RPMI7951 (cell line): ENCODE data around the gene SLC12A5. TPM values are rescaled to one million over a fixed set of nuclear protein-coding genes. Genes with fewer than 3 reads are reported as not detected.
"Not testable (repeated sequence)": the region's sequence is repeated elsewhere in the genome, so short reads cannot be mapped to it uniquely, and the experiment has no call there.

Experiments
- DNase-seq: peaks from one replicate; pipeline ENCODE4 v3.0.0-alpha.2; 2012; ENCODE audit warnings: low read depth
- total RNA-seq: library from RNA; depleted of rRNA; stranded (reverse); fragments of >200 nt; shearing (Covaris generic); gene quantifications from 2 replicates; pipeline ENCODE4 v1.2.3, GENCODE V29; 2014; rRNA removed

Gene SLC12A5
- total RNA-seq = 0.96 TPM in 1 of 2 replicates, not detected in the other

DNA sequence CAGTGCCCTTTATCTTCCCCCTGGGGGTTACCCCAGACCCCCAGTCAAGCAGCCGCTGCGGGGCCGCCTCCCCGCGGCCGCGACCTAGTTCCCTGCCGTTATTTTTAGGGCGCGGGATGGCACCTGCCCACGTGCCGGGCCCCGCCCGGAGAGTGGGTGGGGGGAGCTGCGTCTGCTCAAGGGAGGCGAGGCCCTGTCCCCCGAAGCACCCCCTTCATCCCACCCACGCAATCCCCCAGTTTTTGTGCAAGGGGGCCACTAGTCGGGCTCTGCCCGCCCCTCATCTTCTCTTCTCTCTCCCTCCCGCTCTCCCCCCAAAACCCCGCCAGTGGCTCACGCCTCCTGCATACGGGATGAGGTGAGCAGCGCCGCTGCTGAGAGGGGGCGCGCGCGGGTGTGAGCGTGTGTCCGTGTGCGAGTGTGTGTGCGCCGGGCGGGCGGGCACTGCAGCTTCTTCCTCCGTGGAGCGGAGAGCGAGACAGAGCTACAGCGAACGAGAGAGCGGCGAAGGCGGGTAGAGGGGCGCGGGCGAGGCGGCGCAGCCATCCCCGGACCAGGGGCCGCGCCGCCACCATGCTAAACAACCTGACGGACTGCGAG, at the start of gene SLC12A5:
SLC12A5 (plus strand) TSS at position 444 of the 600 bp plus-strand sequence; CDS start at position 574, 130 bp downstream.
- DNase-seq = no peak

DNA sequence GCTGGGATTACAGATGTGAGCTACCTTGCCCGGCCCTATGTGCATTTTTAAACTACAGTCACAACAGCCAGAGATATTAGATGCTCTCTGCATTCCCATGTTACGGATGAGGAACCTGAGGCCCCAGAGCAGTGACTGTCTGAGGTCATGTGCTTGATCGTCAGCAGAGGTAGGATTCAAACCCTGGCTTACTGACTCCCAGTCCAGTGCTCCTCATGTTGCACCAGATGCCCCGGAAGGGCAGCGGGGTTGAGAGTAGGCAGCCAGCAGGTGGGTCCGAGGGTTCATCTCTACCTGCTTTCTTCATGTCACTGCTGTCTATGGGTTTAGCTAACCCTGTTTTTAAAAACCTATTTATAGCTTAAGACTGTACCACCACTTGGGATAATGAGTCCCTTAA, 47.8 kb upstream of the SLC12A5 start:
- DNase-seq = no peak

DNA sequence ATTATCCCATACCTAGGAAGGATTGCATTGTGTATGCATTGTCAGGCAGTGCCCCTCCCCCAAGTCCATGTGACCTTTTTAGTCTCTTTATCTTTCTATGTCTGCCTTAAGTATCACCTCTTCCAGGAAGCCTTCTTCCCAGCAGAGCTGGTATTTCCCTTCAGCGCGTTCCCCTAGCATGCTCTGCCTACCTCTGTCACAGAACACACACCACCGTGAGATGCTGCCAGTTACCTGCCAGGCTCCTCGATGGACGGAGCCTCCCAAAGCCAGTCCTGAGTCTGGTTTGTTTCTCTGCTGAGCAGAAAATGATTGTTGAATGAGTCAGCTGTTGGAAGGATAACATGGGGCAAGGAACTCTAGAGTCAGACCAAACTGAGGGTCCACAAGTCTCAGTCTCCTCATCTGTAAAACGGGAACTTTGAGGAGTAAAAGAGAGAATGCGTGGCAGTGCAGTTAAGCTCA, 45.7 kb upstream of the SLC12A5 start:
- no peak for DNase-seq

DNA sequence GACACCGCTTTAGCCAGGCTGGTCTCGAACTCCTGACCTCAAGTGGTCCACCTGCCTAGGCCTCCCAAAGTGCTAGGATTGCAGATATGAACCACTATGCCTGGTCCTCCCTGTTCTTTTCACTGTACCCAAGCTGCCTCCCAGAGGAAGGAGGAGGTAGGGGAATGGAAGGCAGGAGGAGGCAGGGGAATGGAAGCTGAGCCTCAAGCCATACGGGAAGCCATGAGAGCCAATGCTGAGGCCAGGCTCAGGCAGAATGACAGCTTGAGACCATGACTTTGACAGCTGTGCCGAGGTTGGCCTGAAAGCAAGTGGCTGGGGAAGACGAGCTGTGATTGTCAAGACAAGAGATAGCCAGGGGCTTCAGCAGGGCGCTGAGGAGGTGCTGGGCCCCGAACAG, 43.4 kb upstream of the SLC12A5 start:
- DNase-seq = peak; percentile 56

DNA sequence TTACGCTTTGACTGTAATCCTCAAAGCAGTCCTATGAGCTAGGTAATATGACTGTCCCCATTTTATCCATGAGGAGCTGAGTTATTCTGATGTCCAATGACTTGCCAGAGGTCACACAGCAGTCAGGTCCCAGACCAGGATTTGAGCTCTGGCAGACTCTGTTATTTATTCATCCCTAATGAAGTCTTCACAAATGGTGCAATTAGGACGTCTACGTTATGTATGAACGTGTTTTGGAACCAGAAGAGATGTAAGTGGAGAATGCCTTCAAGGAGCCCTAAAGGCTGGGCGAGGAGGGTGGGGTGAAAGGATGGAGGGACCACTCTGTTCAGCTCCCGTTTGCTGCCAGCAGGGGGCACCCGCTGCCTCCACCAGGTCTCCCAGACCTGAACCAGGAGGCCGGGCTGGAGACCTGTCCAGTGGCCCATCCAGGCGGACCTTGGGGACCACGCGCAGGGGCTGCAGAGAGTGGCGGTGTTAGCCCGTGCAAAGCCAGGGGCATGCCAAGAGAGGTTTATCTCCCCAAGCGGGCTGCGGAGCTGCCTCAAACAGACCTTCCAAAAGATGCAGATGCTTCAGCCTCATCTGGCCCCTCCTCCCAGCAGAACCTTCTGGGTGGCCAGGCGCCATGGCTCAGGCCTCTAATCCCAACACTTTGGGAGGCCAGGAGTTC, 41.8 kb upstream of the SLC12A5 start:
- DNase-seq = peak; percentile 67

DNA sequence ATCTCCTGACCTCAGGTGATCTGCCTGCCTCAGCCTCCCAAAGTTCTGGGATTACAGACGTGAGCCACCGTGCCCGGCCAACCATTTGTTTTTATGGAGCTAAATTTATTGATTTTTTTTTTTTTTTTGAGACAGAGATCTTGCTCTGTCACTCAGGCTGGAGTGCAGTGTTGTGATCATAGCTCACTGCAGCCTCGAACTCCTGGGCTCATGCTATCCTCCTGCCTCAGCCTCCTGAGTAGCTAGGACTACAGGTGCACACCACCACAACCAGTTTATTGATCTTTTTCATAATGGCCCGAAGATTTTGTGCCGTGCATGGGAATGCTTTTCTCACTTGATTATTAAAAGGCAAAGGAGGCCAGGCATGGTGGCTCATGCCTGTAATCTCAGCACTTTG, 40.2 kb upstream of the SLC12A5 start:
- DNase-seq = not testable (repeated sequence)

DNA sequence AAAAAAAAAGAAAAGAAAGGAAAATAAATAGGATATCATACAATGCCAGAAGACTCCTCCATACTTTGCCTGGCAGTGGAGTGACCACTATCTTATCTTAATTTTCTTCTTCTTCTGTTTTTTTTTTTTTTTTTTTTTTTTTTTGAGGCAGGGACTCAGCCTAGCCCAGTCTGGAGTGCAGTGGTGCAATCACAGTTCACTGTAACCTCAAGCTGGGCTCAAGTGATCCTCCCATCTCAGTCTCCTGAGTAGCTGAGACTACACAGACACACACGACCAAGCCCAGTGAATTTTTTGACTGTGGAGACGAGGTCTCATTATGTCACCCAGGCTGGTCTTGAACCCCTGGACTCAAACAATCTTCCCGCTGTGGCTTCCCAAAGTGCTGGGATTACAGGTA, 37.4 kb upstream of the SLC12A5 start:
- DNase-seq = no peak

DNA sequence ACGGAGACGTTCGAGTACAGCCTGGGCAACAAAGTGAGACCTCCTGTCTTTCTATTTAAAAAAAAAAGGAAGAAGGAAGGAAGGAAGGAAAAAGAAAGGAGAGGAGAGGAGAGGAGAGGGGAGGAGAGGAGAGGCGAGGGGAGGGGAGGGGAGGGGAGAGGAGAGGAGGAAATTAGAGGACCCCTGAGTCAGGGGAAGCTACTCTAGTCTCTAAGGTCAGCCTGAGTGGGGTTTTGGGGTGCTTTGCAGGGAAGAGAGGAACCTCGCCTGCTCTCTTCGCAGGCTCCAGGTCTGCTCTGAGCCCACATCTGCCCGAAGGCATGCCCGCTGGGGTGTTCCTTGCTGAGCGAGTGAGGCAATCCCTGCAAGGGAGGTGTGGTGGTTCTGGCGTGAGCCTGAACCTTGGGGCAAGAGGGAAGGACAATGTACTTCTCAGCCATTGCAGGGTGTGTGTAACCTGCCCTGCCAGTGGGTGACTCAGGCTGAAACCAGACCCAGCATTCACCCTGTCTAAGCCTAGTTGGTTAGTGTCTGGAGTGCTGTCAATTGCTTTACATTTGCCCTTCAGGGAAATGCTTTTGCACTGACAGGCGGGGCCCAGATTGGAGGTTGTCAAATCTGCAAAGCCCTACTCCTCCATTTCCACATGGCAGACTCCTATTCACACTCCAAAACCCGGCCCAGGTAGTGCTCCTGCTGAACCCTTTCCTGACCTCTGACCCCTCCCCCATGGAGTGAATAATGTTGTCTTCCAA, 35.6 kb upstream of the SLC12A5 start:
- peak; percentile 91 for DNase-seq

DNA sequence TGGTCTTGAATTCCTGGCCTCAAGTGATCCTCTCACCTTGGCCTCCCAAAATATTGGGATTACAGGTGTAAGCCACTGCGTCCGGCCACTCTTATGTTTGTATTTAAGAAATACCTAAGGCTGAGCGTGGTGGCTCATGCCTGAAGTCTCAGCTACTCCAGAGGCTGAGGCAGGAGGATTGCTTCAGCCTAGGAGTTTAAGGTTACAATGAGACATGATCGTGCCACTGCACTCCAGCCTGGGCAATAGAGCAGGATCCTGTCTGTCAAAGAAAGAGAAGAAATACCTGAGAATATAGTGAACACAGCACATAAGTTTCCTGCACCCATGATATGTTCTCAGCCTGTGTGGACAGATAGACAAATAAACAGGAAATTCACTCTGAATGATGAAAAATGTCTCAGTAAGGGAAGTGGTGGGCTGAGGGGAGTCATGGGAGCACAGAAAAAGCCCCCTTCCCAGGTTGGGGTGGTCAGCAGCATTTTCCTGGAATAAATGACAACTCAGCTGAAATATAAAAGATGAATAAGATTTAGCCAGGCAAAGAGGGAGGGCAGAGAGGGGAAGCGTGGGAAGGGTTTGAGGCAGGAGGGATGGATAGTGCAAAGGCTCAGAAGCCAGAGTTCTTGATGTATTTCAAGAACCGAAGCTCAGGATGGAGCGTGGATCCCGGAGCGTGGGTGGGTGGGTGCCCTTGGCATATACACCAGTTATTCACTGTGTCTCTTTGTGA, 34.1 kb upstream of the SLC12A5 start:
- no peak for DNase-seq

DNA sequence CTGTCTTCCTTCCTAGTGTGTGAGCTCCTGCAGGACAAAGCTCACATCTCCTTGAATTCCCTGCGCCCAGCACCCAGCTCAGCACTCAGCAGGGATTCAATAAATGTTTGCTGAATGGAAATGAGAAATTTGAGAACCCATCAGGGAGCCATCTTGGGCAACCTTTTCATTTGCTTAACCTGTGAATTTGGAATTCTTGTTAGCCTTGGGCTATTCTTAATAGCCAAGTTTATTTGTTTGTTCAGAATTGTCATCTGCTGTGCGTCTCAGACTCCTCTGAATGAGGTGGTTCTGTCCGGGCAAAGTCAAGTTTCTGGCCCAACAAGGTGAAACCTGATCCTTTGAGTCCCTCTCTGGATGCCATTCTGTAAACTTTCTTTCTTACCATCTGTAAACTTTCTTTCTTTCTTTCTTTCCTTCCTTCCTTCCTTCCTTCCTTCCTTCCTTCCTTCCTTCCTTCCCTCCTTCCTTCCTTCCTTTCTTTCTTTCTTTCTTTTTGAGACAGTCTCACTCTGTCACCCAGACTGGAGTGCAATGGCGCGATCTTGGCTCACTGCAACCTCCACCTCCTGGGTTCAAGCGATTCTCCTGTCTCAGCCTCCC, 33.4 kb upstream of the SLC12A5 start:
- DNase-seq = not testable (repeated sequence)

DNA sequence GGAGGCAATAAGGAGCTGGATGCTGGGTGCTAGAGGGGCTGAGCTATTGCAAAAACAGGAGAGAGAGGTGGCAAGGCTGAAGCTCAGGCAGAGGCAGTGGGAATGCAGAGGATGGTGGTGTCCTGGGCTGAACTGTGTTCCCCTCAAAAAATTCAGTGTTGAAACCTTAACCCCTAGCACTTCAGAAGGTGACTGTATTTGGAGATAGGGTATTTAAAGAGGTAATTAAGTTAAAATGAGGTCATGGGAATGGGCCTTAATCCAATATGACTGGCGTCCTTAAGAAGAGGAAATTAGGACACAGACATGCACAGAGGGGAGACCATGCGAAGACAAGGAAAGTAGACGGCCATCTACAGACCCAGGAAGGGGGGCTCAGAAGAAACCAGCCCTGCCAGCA, 31.8 kb upstream of the SLC12A5 start:
- DNase-seq = no peak

DNA sequence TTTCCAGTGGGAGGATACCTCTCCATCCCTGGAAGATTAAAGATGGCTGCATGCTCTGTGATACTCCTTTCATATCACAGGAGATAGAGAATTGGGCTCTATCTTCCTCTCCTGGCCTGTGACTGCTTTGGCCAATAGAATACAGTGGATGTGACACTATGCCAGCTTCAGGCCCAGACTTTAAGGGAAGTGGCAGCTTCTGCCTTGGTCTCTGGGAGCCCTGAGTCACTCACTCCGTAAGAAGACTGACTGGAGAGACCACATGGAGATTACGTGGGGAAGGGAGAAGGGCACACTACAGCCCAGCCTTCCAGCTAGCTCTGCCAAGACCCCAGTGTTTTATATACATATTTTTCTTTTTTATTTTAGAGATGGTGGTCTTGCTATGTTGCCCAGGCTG, 30.7 kb upstream of the SLC12A5 start:
- no peak for DNase-seq

DNA sequence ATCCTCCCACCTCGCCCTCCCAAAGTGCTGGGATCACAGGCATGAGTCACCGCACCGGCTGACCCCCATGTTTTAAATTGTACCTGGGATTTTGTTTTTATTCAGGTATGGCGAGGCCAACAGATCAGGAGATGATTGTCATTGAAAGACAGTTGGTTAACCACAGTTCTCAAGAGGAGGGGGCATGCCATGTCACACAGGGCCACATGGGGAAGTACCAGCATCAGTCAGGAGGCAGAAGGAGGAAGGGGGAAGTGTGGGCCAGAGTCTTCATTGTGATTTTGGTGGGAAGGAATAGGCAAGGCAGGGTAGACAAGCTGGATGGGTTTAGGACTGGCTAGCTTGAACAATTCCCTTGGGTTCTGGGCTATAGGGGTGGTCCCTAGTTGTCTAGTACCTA, 30.3 kb upstream of the SLC12A5 start:
- no peak for DNase-seq

DNA sequence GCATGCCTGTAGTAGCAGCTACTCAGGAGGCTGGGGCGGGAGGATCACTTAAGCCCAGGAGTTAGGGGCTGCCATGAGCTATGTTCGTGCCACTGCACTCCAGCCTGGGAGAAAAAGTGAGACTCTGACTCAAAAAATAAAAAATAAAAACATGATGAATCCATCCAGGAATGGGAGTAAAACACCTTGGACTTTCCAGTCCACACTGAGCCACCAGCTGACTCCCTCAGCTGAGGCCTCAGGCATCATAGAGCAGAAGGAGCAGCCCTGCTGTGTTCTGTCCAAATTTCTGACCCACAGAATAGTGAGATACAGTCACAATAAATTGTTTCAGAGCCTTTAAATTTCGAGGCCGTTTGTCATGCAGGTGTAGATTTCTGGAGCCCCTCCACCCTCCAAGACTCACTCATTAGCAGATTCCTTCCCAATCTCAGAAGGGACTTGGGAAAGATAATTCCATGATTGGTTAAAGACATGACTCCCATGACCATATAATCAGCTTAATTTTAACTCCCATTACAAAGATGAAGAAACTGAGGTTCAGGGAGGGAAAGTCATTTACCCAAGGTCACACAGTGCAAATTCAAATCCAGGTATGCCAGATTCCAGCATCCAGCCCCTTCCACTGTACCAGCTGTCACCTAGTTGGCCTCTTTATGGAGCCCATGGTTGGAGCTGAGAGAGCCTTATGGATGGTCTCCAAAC, 29.3 kb upstream of the SLC12A5 start:
- no peak for DNase-seq

DNA sequence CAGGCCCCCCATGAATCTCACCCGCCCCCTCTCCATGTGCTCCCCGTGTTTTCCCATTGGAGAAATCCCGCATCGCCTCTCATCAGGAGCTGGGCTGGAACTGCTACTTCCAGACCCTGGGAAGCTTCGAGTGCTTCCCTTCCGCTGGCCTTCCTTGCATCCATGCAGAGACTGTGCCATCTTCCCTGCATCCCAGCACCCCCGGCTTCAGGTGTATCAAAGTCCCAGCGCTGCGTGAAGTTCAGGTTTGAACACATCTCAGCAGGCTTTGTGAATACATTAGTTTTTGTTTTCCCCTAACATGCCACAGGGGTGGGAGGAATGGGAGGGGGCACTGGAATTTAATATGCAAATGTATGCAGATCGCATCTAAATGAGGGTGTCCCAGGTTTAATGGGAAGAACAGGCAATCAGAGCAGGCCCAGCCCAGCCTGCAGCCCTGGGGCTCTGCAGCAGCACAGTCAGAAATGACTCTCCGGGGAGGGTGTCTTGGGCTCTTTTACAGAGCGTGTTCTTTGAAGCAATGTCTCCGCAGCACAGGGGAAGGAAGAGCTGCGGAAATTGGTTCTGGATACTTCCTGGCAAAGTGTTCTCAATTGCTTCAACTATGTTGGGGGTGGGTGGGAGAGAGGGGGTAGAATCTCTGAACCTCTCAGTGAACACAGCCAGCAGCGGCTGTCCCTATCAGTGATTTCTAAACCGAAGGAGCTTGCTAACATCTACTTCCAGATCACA, 28.6 kb upstream of the SLC12A5 start:
- no peak for DNase-seq

DNA sequence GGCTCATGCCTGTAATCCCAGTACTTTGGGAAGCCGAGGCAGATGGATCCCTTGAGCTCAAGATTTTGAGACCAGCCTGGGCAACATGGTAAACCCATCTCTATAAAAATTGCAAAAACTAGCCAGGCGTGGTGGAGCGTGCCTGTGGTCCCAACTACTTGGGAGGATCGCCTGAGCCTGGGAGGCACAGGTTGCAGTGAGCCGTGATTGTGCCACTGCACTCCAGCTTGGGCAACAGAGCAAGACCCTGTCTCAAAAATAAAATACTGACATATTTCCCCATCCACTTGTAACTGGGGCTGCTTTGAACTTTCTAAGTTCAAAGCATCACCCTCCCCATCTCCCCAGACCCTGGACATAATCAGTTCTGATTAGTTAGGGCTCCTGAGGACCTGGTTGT, 27.5 kb upstream of the SLC12A5 start:
- no peak for DNase-seq

DNA sequence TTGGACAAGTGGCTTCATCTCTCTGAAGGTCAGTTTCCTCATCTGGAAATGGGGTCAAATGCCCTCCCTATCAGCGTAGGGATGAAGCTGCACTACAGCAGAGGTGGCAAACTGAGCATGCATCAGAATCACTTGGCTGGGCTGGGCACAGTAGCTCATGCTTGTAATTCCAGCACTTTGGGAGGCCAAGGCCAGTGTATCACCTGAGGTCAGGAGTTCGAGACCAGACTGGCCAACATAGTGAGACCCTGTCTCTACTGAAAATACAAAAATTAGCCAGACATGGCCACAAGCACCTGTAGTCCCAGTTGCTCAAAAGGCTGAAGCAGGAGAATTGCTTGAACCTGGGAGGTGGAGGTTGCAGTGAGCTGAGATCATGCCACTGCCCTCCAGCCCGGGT, 27.0 kb upstream of the SLC12A5 start:
- no peak for DNase-seq

DNA sequence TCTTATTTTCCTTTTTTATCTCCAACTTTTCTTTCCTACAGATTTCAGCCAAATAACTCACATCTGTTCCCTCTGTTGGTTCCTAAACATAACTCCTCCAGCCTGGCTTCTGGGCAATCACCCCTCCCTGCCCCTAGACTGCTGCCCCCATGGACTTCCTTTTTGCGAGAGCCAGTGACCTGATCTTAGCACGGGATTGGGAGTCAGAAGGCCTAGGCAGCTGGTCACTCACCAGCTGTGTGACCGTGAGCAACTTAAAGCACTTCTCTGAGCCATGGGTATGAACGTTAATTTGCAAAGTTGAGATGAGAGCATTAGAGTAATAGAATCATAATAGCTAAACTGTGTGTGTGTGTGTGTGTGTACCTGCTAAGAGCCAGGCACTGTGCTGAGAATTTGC, 24.8 kb upstream of the SLC12A5 start:
- DNase-seq = no peak

DNA sequence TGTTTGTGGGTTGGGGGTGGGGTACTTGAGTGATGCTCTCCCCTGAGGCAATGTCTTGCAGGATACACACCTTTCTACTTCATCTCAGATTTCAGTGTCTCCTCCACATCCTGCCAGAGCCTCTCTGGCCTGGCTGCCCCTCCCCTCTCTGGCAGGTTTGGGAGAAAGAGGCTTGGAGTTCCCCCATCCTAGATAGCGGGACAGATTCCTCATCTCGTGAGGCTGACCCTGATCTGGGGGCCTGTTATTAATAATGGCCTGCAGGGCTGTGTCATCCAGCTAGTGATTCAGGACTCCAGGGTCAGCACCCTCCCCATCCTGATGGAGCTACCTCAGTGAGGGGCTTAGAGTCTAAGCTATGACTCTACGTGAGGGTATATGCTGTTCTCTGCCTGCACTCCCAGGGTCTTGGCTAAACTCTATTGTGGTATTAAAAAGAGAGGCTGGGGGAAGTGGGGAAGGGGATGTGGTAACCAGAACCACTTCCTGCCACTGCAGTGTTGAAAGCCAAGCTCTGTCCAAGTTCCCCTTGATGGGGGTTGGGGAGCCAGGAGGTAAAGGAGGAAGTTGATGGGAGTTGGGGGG, 24.0 kb upstream of the SLC12A5 start:
- no peak for DNase-seq
